ENCODE data around the gene SREBF1. TPM values are rescaled to one million over a fixed set of nuclear protein-coding genes. Genes with fewer than 3 reads are reported as not detected.

Gene SREBF1
- total and polyA plus RNA-seq, 12 donors: 9.0 to 61.2 (median 20.1) TPM

DNA sequence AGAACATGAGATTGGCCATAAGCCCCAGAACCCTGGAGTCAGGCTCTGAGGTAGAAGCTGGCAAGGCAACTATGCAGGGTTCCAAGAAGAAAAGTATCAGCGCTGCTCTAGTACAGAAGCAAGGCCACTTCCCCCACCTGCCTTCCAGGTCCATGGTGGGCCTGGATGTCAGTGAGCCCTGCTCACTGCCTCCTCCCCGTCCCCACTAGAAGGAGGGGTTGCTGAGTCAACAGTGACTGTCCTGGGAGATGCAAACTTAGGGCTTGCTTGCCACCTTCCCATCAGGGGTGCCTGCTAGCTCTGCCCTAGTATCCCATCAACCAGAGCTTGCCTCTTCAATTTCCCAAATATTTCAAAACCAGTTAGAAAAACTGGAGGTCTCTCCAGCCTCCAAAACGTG, 29.6 kb upstream of the SREBF1 start:
- Histone ChIP-seq H3K27ac (no peak overlapping the region), H3K9me3 (no peaks in the 10 kb centered on the region), H3K27me3 (no peaks in the 10 kb centered on the region), H3K4me3 (no peak overlapping the region), H3K36me3 (peaks cover 0 to 77% (median 21%) of the 10 kb centered on the region in 9 donors), H3K4me1 (peaks cover 8 to 42% (median 28%) of the 10 kb centered on the region in 9 donors)
- no peak for ATAC-seq
- TF ChIP-seq, protein P1, sequence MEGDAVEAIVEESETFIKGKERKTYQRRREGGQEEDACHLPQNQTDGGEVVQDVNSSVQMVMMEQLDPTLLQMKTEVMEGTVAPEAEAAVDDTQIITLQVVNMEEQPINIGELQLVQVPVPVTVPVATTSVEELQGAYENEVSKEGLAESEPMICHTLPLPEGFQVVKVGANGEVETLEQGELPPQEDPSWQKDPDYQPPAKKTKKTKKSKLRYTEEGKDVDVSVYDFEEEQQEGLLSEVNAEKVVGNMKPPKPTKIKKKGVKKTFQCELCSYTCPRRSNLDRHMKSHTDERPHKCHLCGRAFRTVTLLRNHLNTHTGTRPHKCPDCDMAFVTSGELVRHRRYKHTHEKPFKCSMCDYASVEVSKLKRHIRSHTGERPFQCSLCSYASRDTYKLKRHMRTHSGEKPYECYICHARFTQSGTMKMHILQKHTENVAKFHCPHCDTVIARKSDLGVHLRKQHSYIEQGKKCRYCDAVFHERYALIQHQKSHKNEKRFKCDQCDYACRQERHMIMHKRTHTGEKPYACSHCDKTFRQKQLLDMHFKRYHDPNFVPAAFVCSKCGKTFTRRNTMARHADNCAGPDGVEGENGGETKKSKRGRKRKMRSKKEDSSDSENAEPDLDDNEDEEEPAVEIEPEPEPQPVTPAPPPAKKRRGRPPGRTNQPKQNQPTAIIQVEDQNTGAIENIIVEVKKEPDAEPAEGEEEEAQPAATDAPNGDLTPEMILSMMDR (IDR thresholded peaks at IDR 0.05): no peak
- intact Hi-C loops (cut with DNase I): loop anchor here in 4 of 10 donors (10.0 kb wide), 2 partner anchors 48 to 192 kb away; no protein-coding TSS in a partner anchor
- no peak for DNase-seq
- WGBS, 2 donors: 88 to 92% methylated on average over 3 of the region's 3 CpGs

DNA sequence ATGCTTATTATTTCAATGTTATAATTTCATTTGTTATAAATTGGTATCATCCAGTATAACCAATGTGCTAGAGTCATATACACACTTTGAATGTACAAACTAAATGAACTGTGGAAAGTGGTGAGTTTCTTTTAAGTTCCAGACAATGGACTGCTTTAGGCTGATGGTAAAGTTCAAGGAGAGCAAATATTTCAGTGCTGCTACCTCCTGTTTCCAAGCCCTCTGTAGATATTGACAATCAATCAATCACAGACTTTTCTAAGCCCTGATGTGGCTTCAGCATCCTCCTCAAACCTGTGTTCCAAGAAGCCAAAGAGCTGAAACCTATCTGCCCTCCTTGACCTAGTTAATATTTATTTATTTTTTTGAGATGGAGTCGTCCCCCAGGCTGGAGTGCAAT, 28.2 kb upstream of the SREBF1 start:
- TF ChIP-seq, protein P1 (IDR thresholded peaks at IDR 0.05): no peak
- Histone ChIP-seq H3K27me3 (no peaks in the 10 kb centered on the region), H3K4me3 (no peak overlapping the region), H3K36me3 (peaks cover 0 to 83% (median 28%) of the 10 kb centered on the region in 9 donors), H3K9me3 (no peaks in the 10 kb centered on the region), H3K27ac (no peak overlapping the region), H3K4me1 (peaks cover 12 to 45% (median 35%) of the 10 kb centered on the region in 9 donors)
- WGBS, 2 donors: 88 to 97% methylated on average over 1 of the region's 1 CpG
- DNase-seq (no peak), ATAC-seq (no peak)
- intact Hi-C loops (cut with DNase I): loop anchor here in 4 of 10 donors (2.0 to 10.0 kb wide), 3 partner anchors 28 to 190 kb away; no protein-coding TSS in a partner anchor

DNA sequence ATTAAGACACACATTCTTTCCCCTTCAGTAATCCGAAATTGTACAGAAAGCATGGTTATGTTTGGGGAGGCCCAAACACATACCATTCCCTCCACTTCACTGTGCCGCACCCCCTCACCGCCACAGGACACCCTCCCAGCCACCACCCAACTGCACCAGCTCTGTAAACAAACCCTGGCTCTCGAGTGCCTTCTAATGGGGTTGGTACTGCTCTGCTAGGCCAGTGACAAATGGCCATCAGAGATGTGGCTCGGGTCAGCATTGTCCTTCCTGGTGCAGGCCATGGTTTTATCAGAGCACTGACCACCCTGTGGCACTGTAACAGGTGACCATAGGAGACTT, 24.0 kb upstream of the SREBF1 start:
- intact Hi-C loops (cut with DNase I): loop anchor here in 9 of 10 donors (1.0 to 10.0 kb wide), 9 partner anchors 48 to 186 kb away; partner anchors contain the start of gene RAI1 (in 5 of the 9)
- Histone ChIP-seq H3K27me3 (no peaks in the 10 kb centered on the region), H3K4me3 (no peak overlapping the region), H3K4me1 (peaks cover 9 to 38% (median 14%) of the 10 kb centered on the region in 9 donors), H3K9me3 (no peaks in the 10 kb centered on the region), H3K36me3 (peaks cover 0 to 59% (median 14%) of the 10 kb centered on the region in 9 donors), H3K27ac (peak overlapping the region in 2 of 10 donors; percentile 39 to 60)
- DNase-seq (no peak), ATAC-seq (no peak)
- WGBS, 2 donors: 75 to 78% methylated on average over 5 of the region's 5 CpGs
- TF ChIP-seq, protein P1 (IDR thresholded peaks at IDR 0.05): no peak

DNA sequence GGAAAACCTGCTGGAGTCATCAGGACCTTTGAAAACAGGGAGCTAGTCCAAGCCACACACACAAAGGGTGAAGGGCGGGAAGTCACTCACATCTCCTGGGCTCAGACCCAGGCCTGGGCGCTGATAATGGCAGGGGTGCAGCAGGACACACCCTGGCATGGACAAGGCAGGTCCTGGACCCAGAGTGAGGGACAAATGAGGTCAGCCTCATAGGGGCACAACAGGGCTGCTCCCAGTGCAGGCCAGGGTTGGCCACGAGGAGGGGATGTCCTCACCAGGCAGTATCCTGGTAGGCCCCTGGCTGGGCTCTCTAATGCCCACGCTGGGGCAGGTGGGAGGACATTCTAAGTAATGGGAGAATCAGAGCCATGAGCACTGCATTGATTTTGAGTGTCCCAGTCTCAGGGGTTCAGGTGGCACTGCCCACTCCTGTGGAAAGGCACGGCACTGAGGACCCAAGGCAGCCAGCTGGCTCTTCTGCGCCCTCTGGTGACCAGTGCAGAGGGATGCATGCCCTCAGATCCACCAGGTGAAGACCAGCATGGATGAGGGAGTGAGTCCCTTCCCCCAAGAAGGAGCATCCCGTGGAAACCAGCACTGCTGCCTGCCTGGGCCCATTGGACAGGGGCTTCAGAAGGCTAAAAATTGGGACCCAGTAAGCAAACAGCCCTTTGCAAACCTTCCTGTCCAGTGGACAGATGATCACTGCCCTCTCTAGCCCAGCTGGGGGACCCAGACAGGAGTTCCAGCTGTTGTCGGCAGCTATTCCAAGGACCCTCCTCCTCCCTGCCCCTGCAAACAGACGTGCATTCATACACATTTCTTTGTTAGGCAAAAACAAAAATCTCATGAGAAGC, 23.4 kb upstream of the SREBF1 start:
- Histone ChIP-seq H3K27ac (peak overlapping the region in 7 of 10 donors; percentile 7 to 64 (median 39)), H3K9me3 (no peaks in the 10 kb centered on the region), H3K4me1 (peaks cover 9 to 42% (median 15%) of the 10 kb centered on the region in 9 donors), H3K4me3 (no peak overlapping the region), H3K27me3 (no peaks in the 10 kb centered on the region), H3K36me3 (peaks cover 0 to 55% (median 13%) of the 10 kb centered on the region in 9 donors)
- ATAC-seq: peak; percentile 88 to 97 (median 94)
- WGBS, 2 donors: 28 to 36% methylated on average over 9 of the region's 9 CpGs
- DNase-seq: peak; percentile 69 to 75
- TF ChIP-seq, protein P1 (IDR thresholded peaks at IDR 0.05): peak; percentile 89 to 99 (median 97)
- intact Hi-C loops (cut with DNase I): loop anchor here (1.0 to 10.0 kb wide), 12 partner anchors 43 to 185 kb away; partner anchors contain the start of gene RAI1 (in 6 of the 10)

Measured in heart right ventricle (tissue), 16 donors.